AG08396 (cell line): Measurements from ENCODE around the gene PXDN.

ENCODE experiments used
- DNase-seq: peaks from one replicate; pipeline ENCODE4 v3.0.0; 2012; ENCODE audit warnings: low spot score, mixed read lengths

PXDN gene

DNA sequence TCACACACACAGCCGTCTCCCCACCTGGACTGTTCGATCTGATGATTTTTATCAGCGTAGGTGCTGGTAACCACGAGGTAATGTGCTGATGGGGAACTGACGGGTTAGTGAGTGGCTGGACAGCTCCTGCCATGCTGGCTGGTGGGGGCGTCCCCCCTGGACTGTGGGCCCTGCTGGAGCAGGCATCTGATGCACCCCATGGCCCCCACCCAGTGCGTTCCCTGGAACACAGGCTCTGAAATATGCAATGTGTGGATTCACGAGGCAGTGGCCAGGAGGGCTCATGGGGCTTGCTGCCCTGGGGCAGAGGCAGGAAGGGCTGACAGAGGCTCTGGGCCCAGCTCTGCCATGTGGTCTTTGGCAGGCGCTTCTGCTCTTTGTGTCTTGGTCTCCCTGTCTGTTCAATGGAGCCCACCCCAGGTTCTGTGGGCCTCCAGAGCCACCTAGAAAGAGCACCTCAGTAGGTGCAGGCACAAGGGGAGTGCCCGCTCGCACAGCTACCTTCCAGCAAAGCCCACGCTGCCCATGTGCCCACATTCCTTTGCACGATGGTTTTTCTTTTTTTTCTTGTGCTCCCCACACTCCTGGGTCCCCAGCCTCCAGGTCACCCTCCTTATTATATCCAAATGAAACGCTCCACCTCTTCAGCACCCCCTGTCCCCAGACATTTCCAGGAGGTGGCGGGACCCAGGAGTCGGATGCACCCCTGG lies 10.3 kb upstream of the PXDN start:
- no peak for DNase-seq

DNA sequence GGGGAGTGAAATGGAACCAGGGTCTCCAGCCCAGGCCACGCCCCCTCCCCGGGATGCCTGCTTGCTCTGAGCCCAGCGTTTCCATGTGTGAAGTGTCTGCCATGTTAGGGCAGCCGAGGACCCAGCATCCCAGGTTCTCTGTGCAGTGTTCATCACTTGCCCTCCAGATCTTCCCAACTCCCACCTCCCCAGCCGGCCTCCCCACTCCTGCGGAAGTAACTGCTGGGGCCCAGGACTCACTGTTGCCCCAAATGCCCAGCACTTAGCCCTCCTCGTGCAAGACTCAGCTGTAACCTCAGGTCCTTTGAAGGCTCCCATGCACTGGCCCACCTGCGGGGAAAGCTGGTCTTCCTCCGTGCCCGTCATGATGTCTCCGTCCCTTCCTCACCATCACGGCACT lies 9.7 kb upstream of the PXDN start:
- DNase-seq = no peak

DNA sequence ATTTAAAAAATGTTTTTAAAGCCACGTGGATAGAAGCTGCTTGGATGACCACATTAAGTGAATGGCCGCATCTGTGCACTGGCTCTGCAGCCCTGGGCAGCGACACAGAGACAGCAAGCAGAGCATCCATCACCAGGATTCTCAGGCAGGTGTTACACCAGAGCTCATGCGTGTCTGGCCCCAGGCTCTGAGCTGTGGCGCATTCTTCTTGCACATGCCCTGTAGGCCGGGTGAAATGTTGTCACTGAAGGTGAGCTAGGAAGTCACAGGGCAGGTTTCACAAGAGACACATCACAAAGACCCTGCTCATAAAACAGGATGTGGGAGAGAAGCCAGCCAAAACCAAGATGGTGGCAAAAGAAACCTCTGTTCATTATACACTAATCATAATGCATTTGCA lies 8.4 kb upstream of the PXDN start:
- DNase-seq = no peak

DNA sequence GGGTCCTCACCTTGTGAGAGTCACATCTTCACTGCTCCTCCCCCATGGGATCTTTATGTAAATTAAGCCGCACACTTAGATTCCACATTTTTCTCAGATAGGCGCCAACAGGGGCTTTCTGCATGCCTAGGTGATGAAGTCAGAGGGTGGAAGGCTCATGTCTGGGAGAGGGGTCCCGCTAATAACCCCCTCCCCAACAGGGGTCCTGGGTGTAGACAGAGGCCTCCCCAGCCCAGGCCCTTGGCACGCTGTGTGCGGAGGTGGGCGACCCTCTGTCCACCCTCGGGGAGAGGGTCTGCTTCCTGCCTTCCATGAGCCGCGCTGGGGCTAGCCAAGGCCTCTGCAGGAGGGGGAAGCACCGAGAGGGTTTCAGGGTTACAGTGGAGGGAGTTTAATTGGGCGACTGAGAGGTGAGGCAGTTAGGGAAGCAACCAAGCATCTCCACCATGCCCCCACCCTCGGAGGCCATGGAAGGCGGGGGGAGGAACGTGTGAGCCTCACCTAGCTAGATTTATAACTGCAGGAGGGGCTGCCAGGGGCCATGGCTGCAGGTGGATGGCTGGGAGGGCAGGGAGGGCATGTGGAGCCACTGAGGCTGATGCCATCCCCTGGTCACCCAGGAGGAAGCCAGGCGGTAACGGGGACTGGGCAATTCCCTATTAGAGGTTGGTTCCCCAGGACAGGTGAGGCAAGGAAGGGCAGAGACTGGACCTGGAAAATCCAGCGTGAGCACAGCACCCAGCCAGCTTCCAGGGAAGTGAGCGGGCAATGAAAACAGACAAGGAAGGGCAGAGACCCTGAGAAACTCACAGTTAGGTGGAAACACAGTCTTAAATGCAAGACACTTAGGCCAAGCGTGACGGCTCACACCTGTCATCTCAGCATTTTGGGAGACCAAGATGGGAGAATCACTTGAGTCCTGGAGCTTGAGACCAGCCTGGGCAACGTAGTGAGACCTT lies 7.7 kb upstream of the PXDN start:
- DNase-seq = no peak

DNA sequence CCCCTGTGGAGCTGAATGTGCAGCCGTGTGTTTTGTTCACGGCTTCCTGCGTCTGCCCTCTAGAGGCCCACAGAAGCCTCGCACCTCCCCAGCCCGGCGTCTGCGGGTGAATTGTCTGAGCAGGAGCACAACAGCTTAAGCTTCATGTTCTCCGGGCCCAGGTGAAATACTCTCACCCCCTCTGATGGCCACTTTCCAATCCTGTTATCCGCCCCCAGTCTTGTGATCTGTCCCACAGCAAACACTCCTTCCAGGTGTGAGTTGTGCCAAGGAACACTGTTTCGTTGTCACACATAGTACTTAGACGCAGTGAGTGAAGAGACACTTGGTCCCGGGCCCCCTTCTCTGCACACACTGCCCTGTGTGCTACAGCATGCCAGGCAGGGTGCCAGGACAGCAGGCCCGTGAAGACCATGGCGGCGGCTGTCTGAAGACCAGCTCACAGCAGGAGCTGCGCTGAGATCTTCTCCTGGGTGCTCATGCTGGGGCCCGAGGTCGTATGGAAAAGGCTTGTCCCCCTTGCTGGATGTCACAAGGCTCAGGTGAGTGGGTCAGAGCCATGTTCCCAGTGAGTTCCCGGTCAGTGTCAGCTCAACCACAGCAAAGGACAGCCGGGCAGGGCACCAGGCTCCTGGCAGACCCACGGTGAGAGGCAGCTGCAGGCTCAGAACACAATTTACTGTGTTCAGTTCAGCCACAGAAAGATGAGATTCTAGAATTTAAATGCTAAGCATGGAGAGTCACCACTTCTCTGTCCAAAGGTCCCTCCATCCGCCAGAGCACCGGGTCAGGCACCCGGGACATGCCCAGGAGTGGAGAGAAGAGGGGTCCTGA lies 6.8 kb upstream of the PXDN start:
- DNase-seq = peak; percentile 87

DNA sequence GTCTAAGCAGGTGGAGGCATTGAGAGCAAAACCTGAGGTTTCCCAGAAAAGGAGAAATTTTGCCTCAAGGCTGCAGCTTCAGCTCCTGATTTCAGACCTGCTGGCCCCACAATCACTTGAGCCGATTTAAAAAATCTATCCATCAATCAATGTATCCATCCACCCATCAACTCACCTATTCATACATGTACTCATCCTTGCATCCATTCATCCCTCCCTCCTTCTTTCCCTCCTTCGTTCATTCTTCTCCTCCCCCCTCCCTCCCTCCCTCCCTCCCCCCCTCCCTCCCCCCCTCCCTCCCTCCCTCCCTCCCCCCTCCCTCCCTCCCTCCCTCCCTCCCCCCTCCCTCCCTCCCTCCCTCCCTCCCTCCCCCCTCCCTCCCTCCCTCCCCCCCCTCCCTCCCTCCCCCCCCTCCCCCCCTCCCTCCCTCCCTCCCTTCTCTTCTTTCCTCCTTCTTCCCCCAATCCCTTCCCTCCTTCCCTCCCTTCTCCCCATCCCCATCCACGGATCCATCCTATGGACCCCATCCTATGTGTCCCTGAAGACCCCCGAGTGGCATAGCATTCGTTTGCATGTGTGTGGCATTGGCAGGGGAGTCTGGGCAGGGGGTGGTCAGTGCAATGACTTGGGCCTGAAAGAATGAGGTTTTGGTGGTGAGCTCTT lies 6.1 kb upstream of the PXDN start:
- DNase-seq = no peak

GRCh38 chr2:1749489-1750119 lies 5.3 kb upstream of the PXDN start:
- DNase-seq = no peak

GRCh38 chr2:1748741-1749488 lies 4.6 kb upstream of the PXDN start:
- DNase-seq = no peak

DNA sequence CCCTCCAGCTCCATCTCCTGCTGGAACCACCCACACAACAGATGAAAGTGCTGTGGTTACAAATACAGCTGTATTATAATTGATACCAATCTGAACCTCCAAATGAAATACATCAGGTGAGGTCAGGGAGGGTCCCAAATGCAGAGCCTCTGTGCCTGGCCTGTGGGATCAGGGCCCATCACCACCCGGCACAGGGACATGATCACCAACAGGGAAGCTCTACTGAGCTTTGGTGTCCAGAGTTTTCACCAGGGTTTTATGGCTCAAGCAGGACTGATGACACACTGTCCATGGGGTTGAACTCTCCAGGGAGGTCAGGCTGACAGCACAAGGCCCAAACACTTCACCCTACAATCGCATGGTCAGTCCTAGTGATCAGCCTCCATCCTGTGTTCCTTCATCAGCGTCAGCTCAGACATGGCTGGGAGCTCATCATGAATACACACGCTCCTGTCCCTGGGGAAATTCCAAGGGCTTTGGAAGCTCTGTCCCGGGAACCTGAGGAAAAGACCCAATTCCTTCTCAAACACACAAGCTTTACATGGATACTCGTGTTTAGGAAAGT lies 3.9 kb upstream of the PXDN start:
- no peak for DNase-seq

DNA sequence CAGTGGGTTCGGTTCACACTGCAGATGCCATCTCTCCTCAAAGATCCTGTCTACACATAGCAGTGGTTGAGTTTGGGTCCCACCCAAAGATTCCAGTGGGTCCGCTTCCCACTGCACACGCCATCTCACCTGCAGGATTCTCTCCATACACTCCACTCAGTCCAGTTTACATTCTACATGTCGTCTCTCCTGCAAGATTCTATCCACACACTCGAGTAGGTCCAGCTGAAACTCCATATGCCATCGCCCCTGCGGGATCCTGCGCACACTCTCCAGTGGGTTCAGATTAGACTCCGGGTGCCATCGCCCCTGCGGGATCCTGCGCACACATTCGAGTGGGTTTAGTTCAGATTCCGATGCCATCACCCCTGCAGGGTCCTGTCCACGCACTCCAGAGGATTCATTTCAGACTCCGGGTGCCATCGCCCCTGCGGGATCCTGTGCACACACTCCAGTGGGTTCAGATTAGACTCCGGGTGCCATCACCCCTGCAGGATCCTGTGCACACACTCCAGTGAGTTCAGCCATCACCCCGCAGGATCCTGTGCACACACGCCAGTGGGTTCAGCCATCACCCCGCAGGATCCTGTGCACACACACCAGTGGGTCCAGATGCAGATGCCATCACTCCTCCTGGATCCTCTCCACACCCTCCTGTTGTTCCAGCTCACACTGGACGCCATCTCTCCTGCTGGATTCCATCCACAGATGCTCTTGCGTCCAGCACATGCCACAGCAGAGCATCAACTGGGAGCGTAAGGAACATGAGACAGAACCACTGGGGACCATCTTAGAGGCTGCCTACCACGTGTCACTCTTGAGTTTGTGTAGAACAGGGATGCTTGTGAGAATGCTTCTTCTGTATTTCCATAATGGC lies 3.0 kb upstream of the PXDN start:
- DNase-seq = no peak

GRCh38 chr2:1746174-1747064 lies 2.1 kb upstream of the PXDN start:
- no peak for DNase-seq

DNA sequence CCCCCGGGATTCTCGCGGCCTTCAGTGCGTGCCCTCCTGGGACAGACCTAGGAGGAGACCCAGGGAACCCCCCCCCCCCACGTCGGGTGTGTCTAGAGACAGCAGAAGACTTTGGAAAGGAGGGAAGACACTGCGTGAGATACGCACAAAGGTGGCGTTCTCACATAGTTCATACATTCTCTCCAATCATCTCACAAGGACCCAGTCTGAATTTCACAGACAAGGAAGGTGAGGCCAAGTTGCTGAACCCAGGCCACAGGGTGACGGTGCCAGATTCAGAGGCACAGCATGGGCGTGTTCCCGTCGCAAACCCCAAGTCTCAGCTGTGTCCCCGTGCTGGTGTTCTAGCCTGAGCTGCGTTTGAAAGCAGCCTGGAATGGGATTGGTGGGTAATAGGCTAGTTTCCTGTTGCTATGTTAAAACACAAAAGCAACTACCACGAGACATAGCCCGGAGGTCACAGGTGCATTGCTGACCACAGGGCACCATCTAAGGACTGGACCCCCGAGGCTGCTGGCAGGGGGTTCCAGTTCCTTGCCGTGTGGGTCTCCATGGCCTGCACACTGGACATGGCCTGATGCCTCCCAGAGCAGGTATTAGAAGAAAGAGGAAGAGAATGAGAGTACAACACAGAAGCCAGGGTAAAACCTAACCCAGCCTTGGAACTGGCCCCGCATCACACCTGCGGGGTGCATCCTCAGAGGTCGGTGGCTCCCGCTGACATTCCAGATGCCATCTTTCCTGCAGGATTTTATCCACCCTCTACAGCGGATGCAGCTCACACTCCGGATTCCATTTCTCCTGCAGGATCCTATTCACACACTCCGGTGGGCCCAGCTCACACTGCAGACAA lies 1.1 kb upstream of the PXDN start:
- no peak for DNase-seq

DNA sequence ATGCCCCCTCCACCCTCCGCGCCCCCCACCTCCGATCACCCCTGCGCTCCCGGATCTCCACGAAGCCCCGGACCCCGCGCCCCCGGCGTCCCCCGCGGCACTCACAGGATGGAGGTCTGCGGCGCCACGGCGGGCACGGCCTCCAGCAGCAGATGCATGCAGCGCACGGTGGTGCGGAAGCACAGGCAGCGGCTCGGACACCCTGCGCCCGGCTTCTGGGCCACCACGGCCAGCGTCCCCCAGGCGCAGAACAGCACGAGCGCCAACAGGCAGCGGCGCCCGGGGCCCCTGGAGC lies 217 bp downstream of the PXDN start:
- DNase-seq = no peak

- peak; percentile 57 for DNase-seq
Observed at GRCh38 chr2:1743396-1744150, 742 bp downstream of the PXDN start.

DNA sequence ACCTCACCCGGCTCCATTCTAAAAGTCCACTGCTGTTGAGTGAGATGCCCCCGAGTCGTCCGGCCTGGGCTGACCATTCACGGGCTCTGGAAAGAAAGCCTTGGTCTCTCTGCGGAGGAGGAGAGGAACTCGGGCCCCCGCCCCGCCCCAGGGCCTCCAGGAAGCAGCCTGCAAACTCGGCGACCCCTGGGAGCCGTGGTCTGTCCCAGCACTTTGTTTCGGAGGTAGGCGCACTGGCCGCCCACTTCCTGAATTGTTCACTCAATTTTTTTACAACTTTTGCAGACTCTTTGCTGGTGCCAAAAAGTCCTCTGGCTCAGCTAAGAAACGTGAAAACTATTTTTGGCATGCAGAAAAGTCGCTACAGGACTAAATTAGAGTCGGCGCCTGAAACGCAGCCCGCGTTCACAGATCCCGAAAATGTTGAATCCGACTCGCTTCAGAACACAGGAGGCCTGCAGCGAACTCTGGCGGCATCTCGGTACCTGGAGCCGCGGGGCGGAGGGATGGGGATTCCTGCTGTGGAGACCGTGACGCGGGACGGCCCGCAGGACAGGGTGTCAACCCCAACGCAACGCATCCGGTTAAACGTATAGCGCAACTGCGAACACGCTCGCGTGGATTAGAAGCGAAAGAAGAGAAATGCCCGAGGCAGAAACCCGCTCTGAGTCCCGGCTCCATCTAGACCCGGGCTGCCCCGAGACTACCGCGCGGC lies 1.5 kb downstream of the PXDN start:
- DNase-seq = peak; percentile 87

GRCh38 chr2:1742301-1742680 lies 2.0 kb downstream of the PXDN start:
- no peak for DNase-seq
